ENCODE results near the gene EVX2. TPM values are rescaled to one million over a fixed set of nuclear protein-coding genes. Genes with fewer than 3 reads are reported as not detected.

The EVX2 gene
- total and polyA plus RNA-seq, 9 of the 15 experiments (the other 6 are each of a cell fraction or from before 2014, with no cell fraction given), result not detected

- TF ChIP-seq, protein P1, sequence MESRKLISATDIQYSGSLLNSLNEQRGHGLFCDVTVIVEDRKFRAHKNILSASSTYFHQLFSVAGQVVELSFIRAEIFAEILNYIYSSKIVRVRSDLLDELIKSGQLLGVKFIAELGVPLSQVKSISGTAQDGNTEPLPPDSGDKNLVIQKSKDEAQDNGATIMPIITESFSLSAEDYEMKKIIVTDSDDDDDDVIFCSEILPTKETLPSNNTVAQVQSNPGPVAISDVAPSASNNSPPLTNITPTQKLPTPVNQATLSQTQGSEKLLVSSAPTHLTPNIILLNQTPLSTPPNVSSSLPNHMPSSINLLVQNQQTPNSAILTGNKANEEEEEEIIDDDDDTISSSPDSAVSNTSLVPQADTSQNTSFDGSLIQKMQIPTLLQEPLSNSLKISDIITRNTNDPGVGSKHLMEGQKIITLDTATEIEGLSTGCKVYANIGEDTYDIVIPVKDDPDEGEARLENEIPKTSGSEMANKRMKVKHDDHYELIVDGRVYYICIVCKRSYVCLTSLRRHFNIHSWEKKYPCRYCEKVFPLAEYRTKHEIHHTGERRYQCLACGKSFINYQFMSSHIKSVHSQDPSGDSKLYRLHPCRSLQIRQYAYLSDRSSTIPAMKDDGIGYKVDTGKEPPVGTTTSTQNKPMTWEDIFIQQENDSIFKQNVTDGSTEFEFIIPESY (CRISPR knock-in tag; IDR thresholded peaks at IDR 0.05), result peak; percentile 79
- no peak for TF ChIP-seq FIP1L1 (IDR thresholded peaks at IDR 0.05; ENCODE audit: low read depth, low read length, poor library complexity, severe bottlenecking)
- TF ChIP-seq, protein P2, sequence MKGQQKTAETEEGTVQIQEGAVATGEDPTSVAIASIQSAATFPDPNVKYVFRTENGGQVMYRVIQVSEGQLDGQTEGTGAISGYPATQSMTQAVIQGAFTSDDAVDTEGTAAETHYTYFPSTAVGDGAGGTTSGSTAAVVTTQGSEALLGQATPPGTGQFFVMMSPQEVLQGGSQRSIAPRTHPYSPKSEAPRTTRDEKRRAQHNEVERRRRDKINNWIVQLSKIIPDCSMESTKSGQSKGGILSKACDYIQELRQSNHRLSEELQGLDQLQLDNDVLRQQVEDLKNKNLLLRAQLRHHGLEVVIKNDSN (CRISPR knock-in tag; IDR thresholded peaks at IDR 0.05), result peak; percentile 66
- no peak for TF ChIP-seq ARID2 (IDR thresholded peaks at IDR 0.05)
- TF ChIP-seq BRD4 (IDR thresholded peaks at IDR 0.05), result no peak
- TF ChIP-seq PCBP1 (IDR thresholded peaks at IDR 0.05; ENCODE audit: low read depth, low read length, poor library complexity, severe bottlenecking), result no peak
- peak; percentile 52 for TF ChIP-seq BHLHE40 (IDR thresholded peaks at IDR 0.05; ENCODE audit: low read length)
- TF ChIP-seq NR2C1 (IDR thresholded peaks at IDR 0.05), result no peak
- no peak for TF ChIP-seq NR2C1 (tag; IDR thresholded peaks at IDR 0.05)
- TF ChIP-seq HCFC1 (IDR thresholded peaks at IDR 0.05; ENCODE audit: low read depth, low read length), result no peak
- no peak for TF ChIP-seq ERF (CRISPR knock-in tag; IDR thresholded peaks at IDR 0.05)
- TF ChIP-seq, protein P3, sequence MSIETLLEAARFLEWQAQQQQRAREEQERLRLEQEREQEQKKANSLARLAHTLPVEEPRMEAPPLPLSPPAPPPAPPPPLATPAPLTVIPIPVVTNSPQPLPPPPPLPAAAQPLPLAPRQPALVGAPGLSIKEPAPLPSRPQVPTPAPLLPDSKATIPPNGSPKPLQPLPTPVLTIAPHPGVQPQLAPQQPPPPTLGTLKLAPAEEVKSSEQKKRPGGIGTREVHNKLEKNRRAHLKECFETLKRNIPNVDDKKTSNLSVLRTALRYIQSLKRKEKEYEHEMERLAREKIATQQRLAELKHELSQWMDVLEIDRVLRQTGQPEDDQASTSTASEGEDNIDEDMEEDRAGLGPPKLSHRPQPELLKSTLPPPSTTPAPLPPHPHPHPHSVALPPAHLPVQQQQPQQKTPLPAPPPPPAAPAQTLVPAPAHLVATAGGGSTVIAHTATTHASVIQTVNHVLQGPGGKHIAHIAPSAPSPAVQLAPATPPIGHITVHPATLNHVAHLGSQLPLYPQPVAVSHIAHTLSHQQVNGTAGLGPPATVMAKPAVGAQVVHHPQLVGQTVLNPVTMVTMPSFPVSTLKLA (conservative IDR thresholded peaks at IDR 0.05), result no peak
- no peak for TF ChIP-seq DPF2 (IDR thresholded peaks at IDR 0.05)
- no peak for TF ChIP-seq ZC3H4 (CRISPR knock-in tag; IDR thresholded peaks at IDR 0.05; ENCODE audit: borderline replicate concordance)
- TF ChIP-seq STAG1 (CRISPR knock-in tag; IDR thresholded peaks at IDR 0.05; ENCODE audit: borderline replicate concordance), result no peak
- TF ChIP-seq, protein P4, sequence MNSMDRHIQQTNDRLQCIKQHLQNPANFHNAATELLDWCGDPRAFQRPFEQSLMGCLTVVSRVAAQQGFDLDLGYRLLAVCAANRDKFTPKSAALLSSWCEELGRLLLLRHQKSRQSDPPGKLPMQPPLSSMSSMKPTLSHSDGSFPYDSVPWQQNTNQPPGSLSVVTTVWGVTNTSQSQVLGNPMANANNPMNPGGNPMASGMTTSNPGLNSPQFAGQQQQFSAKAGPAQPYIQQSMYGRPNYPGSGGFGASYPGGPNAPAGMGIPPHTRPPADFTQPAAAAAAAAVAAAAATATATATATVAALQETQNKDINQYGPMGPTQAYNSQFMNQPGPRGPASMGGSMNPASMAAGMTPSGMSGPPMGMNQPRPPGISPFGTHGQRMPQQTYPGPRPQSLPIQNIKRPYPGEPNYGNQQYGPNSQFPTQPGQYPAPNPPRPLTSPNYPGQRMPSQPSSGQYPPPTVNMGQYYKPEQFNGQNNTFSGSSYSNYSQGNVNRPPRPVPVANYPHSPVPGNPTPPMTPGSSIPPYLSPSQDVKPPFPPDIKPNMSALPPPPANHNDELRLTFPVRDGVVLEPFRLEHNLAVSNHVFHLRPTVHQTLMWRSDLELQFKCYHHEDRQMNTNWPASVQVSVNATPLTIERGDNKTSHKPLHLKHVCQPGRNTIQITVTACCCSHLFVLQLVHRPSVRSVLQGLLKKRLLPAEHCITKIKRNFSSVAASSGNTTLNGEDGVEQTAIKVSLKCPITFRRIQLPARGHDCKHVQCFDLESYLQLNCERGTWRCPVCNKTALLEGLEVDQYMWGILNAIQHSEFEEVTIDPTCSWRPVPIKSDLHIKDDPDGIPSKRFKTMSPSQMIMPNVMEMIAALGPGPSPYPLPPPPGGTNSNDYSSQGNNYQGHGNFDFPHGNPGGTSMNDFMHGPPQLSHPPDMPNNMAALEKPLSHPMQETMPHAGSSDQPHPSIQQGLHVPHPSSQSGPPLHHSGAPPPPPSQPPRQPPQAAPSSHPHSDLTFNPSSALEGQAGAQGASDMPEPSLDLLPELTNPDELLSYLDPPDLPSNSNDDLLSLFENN (IDR thresholded peaks at IDR 0.05; ENCODE audit: low read depth in 2 of 2, low read length in 2 of 2), result no peak
- TF ChIP-seq SREBF2 (CRISPR knock-in tag; IDR thresholded peaks at IDR 0.05), result no peak
- no peak for TF ChIP-seq CHD2 (IDR thresholded peaks at IDR 0.05; ENCODE audit: low read depth, low read length)
- no peak for TF ChIP-seq GABPB2 (CRISPR knock-in tag; conservative IDR thresholded peaks at IDR 0.05)
- TF ChIP-seq BMI1 (IDR thresholded peaks at IDR 0.05; ENCODE audit: low read length), result no peak
- TF ChIP-seq BACH1 (tag; IDR thresholded peaks at IDR 0.05), result no peak
Observed at GRCh38 chr2:176115883-176116813, 32.4 kb upstream of the EVX2 start, which contains the start of gene HOXD10 (continued).
